Measurements from ENCODE around the gene HSD17B1. TPM values are rescaled to one million over a fixed set of nuclear protein-coding genes. Genes with fewer than 3 reads are reported as not detected.
"Not testable (repeated sequence)": the region's sequence is repeated elsewhere in the genome, so short reads cannot be mapped to it uniquely, and the experiment has no call there.

The HSD17B1 gene
- polyA plus RNA-seq, 4 donors: 2.2 to 5.8 (median 3.5) TPM

GRCh38 chr17:42545755-42546505 lies 6.8 kb upstream of the HSD17B1 start:
- DNase-seq (ENCODE audit: low read depth in 4 of 4, low spot score in 3 of 4): not testable (repeated sequence)

DNA sequence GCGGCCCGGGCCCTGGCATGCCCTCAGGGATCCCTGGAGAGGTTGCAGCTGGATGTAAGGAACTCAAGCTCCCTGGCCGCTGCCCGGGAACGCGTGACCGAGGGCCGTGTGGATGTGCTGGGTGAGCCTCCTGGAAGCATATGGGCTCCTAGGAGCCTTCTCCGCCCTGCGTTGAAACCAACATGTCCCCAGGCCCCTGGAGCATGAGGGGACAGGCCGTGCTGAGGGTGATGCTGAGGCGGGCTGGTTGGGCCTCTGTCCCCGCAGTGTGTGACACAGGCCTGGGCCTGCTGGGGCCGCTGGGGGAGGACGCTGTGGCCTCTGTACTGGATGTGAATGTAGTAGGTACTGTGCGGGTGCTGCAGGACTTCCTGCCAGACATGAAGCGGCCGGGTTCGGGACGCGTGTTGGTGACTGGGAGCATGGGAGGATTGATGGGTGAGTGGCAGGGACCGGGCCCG lies 5.7 kb upstream of the HSD17B1 start:
- DNase-seq (ENCODE audit: low read depth in 4 of 4, low spot score in 3 of 4): no peak

DNA sequence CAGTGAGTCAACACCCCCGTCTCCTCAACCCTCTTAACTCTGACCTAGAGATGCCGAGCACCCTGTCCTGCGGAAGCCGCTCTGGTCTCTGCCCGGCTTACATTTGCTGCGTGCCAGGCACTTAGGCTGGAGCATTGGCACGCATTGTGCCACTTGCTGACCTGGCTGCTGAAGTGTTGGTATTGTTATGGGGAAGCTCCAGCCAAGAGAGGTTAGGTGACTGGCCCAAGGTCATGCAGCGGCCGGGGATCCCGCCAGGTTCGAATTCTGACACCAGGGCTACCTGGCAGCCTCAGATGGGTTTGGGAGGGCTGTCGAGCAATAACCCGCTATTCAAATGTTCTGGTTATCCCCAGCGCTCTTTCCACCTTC lies 5.0 kb upstream of the HSD17B1 start:
- DNase-seq (ENCODE audit: low read depth in 4 of 4, low spot score in 3 of 4): no peak

- DNase-seq (ENCODE audit: low read depth in 4 of 4, low spot score in 3 of 4): no peak
Observed at GRCh38 chr17:42548070-42548837, 4.5 kb upstream of the HSD17B1 start.

GRCh38 chr17:42548993-42549755 lies 3.5 kb upstream of the HSD17B1 start:
- DNase-seq (ENCODE audit: low read depth in 4 of 4, low spot score in 3 of 4): no peak

DNA sequence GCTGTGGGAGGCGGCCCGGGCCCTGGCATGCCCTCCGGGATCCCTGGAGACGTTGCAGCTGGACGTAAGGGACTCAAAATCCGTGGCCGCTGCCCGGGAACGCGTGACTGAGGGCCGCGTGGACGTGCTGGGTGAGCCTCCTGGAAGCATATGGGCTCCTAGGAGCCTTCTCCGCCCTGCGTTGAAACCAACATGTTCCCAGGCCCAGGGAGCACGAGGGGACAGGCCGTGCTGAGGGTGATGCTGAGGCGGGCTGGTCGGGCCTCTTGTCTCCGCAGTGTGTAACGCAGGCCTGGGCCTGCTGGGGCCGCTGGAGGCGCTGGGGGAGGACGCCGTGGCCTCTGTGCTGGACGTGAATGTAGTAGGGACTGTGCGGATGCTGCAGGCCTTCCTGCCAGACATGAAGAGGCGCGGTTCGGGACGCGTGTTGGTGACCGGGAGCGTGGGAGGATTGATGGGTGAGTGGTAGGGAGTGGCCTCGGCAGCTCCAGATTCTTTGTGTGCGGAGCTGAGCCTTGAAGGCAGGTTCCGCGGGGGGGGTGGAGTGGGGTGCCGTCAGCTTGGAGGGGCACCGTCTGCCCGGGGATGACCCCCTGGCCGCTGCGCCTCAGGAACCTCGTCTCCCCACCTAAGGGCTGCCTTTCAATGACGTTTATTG lies 567 bp downstream of the HSD17B1 start:
- DNase-seq (ENCODE audit: low read depth in 4 of 4, low spot score in 3 of 4): no peak

- no peak for DNase-seq (ENCODE audit: low read depth in 4 of 4, low spot score in 3 of 4)
Observed at GRCh38 chr17:42553866-42554249, 1.1 kb downstream of the HSD17B1 start.

DNA sequence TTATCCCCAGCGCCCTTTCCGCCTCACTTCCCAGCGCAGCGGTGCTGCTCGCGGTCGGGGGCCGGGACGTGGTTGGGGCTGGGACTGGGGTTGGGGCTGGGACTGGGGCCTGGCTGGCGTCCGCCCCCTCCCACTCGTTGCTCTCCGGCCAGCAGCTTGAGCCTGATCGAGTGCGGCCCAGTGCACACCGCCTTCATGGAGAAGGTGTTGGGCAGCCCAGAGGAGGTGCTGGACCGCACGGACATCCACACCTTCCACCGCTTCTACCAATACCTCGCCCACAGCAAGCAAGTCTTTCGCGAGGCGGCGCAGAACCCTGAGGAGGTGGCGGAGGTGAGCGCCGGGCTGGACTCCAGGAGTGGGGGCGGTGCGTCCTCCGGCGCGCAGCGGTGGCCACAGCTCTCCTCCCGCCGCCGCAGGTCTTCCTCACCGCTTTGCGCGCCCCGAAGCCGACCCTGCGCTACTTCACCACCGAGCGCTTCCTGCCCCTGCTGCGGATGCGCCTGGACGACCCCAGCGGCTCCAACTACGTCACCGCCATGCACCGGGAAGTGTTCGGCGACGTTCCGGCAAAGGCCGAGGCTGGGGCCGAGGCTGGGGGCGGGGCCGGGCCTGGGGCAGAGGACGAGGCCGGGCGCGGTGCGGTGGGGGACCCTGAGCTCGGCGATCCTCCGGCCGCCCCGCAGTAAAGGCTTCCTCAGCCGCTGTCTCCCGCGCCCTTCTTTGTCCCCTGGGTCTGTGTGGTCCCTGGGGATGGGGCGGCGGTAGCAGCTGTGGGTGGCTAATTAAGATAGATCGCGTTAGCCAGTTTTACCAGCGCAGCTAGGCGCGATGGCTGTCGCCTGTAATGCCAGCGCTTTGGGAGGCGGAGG lies 1.8 kb downstream of the HSD17B1 start:
- peak in 3 of 4 donors; percentile 67 to 81 (median 79) for DNase-seq (ENCODE audit: low read depth in 4 of 4, low spot score in 3 of 4)

DNA sequence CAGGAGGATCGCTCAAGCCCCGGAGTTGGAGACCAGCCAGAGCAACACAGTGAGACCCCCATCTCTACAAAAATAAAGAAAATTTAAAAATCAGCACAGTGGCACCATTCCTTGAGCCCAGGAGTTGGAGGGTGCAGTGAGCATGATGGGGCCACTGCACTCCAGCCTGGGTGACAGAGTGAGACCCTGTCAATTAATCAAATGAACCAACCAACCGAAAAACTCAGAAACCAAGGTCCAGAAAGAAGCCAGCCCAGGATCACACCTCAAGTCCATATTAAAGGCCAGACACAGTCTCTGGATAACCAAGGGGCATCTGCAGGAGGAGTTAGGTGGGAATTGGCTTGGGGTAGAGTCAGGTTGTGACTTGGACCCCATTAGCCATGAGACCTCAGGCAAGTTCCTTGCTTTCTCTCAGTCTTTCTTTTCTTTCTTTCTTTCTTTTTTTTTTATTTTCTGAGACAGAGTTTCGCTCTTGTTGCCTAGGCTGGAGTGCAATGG lies 2.4 kb downstream of the HSD17B1 start:
- no peak for DNase-seq (ENCODE audit: low read depth in 4 of 4, low spot score in 3 of 4)

- not testable (repeated sequence) for DNase-seq (ENCODE audit: low read depth in 4 of 4, low spot score in 3 of 4)
Observed at GRCh38 chr17:42555961-42556617, 3.4 kb downstream of the HSD17B1 start.

DNA sequence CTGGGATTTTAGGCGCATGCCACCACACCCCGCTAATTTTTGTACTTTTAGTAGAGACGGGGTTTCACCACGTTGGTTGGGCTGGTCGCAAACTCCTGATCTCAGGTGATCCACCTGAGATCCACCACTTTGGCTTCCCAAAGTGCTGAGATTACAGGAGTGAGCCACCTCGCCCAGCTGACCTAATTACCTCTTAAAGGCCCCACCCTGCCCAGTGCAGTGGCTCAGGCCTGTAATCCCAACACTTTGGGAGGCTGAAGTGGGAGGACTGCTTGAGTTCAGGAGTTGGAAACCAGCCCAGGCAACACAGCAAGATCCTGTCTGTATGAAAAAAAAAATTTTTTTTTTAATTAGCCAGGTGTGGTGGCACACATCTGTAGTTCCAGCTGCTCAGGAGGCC lies 6.4 kb downstream of the HSD17B1 start:
- no peak for DNase-seq (ENCODE audit: low read depth in 4 of 4, low spot score in 3 of 4)

DNA sequence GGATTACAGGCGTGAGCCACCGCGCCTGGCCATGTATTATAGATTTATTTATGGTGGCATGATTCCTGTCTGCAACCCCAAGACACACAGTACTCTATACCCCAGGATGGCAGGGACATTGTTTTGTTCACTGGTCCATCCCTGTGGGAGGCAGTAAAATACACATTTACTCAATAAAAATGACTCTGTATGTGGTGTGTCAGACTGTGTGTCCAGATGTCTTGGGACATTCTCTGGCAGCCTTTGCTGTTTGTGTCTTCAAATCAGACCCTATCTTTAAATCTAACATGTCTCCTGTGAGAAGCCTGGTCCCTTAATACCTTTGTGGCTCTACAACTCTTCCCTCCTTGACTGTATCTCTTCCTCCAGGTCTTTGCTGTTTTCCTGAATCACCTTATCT lies 7.5 kb downstream of the HSD17B1 start:
- DNase-seq (ENCODE audit: low read depth in 4 of 4, low spot score in 3 of 4): no peak

DNA sequence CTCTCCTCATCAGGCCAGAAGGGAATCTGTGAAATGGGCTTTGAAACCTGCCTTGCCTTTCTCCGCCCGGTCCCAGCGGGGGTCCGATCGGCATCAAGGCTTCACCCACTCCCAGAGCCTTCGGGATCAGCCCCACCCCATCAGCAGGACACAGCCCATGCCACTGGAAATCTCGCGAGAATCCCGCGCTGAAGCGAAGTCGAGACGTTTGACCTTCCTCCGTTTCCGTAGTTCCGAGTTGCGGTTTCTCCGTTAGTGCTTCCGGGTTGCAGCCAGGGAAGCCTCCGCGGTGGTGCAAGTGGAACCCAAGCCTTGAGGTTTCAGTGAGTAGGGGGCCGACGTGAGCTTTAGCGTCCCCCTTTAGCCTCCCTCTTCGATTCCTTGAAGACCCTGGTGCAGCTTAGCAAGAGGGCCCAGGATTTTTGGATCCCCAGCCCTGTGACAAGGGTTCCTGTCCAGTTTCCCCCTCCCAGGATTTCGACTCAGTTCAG lies 9.2 kb downstream of the HSD17B1 start, which contains the start of gene COASY:
Gene COASY, plus strand, starts transcription at position 252 of the 491 bp plus-strand sequence. CDS start 475 bp downstream, outside the sequence.
- peak; percentile 92 to 97 (median 96) for DNase-seq (ENCODE audit: low read depth in 4 of 4, low spot score in 3 of 4)

GRCh38 chr17:42562388-42563142 lies 9.8 kb downstream of the HSD17B1 start:
- DNase-seq (ENCODE audit: low read depth in 4 of 4, low spot score in 3 of 4): no peak

GRCh38 chr17:42563143-42563509 lies 10.4 kb downstream of the HSD17B1 start:
- no peak for DNase-seq (ENCODE audit: low read depth in 4 of 4, low spot score in 3 of 4)

DNA sequence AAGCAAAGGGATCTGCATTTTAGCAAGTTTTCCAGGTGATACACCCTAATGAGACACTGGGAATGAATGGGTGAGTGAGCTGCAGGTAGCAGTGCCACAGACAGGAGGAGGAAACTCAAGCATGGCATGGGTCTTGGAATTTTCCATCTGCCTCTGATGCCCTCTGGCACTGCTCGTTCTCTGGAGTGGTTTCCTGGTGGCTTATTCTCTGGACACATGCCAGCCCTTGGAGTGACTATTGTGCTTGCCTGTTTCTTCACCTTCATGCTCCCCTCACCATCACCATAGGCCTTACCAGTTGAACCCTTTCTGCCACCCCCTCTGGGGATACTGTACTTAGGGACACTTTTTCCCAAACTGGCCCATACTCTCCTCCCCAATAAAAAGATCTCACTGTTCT lies 10.8 kb downstream of the HSD17B1 start:
- no peak for DNase-seq (ENCODE audit: low read depth in 4 of 4, low spot score in 3 of 4)

- DNase-seq (ENCODE audit: low read depth in 4 of 4, low spot score in 3 of 4): no peak
Observed at GRCh38 chr17:42563950-42564349, 11.2 kb downstream of the HSD17B1 start.
